ENCODE data around the gene C5orf15. TPM values are rescaled to one million over a fixed set of nuclear protein-coding genes. Genes with fewer than 3 reads are reported as not detected.
"Not testable (repeated sequence)": the region's sequence is repeated elsewhere in the genome, so short reads cannot be mapped to it uniquely, and the experiment has no call there.

The C5orf15 gene
- total and polyA plus RNA-seq, 8 donors = 6.4 to 35.4 (median 10.7) TPM

DNA sequence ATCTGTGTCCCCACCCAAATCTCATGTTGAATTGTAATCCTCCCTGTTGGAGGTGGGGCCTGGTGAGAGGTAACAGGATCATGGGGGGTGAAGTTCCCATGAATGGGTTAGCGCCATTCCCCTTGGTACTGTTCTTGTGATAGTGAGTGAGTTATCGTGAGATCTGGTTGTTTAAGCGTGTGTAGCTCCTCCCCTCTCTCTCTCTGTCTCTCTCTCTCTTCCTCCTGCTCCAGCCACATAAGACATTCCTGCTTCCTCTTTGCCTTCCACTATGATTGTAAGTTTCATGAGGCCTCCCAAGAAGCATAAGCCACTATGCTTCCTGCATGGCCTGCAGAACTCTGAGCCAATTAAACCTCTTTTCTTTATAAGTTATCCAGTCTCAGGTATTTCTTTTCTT, 28.8 kb downstream of the C5orf15 start:
- no peaks in the 10 kb centered on the region for H3K27me3 ChIP-seq
- no peaks in the 10 kb centered on the region for H3K36me3 ChIP-seq
- peaks cover 0 to 3% (median 0%) of the 10 kb centered on the region in 3 donors for H3K4me1 ChIP-seq
- DNase-seq (no peak), ATAC-seq (no peak), FAIRE-seq (no peak)
- no peaks in the 10 kb centered on the region for H3K9me3 ChIP-seq
- WGBS, 2 donors = 83 to 84% methylated on average over 3 of the region's 3 CpGs
- intact Hi-C loops (cut with DNase I) = loop anchor here in 1 of 3 donors (10.0 kb wide), 1 partner anchor 515 kb away; no protein-coding TSS in a partner anchor
- H3K4me3 ChIP-seq = no peak overlapping the region
- TF ChIP-seq, protein P1, sequence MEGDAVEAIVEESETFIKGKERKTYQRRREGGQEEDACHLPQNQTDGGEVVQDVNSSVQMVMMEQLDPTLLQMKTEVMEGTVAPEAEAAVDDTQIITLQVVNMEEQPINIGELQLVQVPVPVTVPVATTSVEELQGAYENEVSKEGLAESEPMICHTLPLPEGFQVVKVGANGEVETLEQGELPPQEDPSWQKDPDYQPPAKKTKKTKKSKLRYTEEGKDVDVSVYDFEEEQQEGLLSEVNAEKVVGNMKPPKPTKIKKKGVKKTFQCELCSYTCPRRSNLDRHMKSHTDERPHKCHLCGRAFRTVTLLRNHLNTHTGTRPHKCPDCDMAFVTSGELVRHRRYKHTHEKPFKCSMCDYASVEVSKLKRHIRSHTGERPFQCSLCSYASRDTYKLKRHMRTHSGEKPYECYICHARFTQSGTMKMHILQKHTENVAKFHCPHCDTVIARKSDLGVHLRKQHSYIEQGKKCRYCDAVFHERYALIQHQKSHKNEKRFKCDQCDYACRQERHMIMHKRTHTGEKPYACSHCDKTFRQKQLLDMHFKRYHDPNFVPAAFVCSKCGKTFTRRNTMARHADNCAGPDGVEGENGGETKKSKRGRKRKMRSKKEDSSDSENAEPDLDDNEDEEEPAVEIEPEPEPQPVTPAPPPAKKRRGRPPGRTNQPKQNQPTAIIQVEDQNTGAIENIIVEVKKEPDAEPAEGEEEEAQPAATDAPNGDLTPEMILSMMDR (IDR thresholded peaks at IDR 0.05) = no peak
- H3K27ac ChIP-seq = no peak overlapping the region

DNA sequence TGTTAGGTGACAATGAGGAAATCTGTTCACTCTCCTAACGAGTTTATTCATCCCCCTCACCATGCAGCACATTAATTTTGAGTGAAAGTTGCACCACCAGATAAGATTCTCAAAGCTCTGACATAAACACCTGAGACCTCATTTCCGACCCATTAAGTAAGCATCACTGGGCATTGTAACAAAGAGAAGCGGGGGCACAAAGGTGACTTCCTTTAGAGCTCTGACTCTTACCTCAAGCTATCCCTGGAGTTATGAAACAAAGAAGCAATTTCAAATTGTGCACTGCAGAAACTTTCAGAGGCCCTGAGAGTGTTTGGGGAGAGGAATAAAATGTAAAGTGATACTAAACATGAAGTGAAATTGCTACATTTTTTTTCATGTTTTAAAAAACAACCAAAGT, 29.5 kb downstream of the C5orf15 start:
- ATAC-seq (peak; percentile 11 to 48 (median 28)), FAIRE-seq (no peak), DNase-seq (no peak)
- H3K4me3 ChIP-seq = no peak overlapping the region
- intact Hi-C loops (cut with DNase I) = no loop called here
- H3K36me3 ChIP-seq = no peaks in the 10 kb centered on the region
- H3K27ac ChIP-seq = peak overlapping the region in 2 of 4 donors; percentile 52 to 57
- no peaks in the 10 kb centered on the region for H3K27me3 ChIP-seq
- WGBS, 2 donors = 43 to 49% methylated on average over 3 of the region's 3 CpGs
- H3K9me3 ChIP-seq = no peaks in the 10 kb centered on the region
- peaks cover 0 to 3% (median 0%) of the 10 kb centered on the region in 3 donors for H3K4me1 ChIP-seq
- TF ChIP-seq, protein P1 (IDR thresholded peaks at IDR 0.05) = no peak

DNA sequence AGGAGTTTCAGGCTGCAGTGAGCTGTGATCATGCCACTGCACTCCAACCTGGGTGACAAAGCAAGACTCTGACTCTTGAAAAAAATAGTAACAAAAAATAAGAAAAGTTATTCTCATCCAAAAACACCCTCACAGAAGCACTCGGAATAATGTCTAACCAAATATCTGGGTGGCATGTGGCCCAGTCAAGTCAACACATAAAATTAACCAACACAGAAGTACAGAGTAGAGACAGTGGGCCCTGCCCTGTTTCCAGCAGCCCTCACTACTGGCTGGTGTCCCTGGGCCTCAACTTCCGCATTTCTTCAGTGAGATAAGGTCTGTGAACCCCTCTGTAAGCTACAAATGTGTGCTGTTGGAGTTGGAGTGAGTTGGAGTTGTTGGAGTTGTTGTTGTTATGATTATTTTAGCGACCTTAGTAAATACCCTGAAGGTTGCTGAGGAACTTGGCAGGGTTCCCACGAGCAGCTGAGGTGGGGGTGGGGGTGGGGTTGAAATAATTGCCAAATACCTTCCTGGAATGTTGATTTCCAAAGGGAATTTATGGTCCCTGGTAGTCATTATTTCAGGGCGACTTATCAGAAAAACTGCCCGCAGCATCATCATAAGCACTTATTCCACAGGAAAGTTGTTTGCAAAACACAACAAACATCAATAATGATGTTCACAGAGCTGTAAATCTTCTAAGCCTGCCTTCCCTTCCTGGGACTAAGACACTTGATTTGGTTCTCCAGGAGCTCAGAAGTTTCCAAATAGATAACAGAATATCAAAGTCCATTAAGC, 30.2 kb downstream of the C5orf15 start:
- peaks cover 0 to 3% (median 0%) of the 10 kb centered on the region in 3 donors for H3K4me1 ChIP-seq
- H3K27ac ChIP-seq = peak overlapping the region in 3 of 4 donors; percentile 4 to 57 (median 50)
- no peaks in the 10 kb centered on the region for H3K9me3 ChIP-seq
- intact Hi-C loops (cut with DNase I) = no loop called here
- TF ChIP-seq, protein P1 (IDR thresholded peaks at IDR 0.05) = no peak
- peak; percentile 61 to 90 (median 72) for ATAC-seq
- no peak for FAIRE-seq
- peak in 2 of 6 donors; percentile 29 to 32 for DNase-seq
- H3K4me3 ChIP-seq = no peak overlapping the region
- H3K27me3 ChIP-seq = no peaks in the 10 kb centered on the region
- WGBS, 2 donors = 34 to 43% methylated on average over 6 of the region's 6 CpGs
- H3K36me3 ChIP-seq = no peaks in the 10 kb centered on the region

DNA sequence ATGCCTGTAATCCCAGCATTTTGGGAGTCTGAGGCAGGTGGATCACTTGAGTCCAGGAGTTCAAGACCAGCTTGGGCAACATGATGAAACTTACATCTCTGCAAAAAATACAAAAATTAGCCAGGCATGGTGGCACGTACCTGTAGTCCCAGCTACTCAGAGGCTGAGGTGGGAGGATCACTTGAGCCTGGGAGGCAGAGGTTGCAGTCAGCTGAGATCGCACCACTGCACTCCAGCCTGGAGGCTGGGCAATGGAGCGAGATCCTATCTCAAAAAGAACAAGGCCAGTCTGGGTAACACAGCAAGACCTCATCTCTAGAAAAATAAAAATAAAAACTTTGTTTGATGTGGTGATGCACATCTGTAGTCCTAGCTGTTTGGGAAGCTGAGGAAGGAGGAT, 30.8 kb downstream of the C5orf15 start:
- 96 to 100% methylated on average over 3 of the region's 3 CpGs for WGBS, 2 donors
- H3K27me3 ChIP-seq; H3K9me3 ChIP-seq; intact Hi-C loops (cut with DNase I); H3K36me3 ChIP-seq; ATAC-seq; DNase-seq; FAIRE-seq; H3K4me1 ChIP-seq; H3K4me3 ChIP-seq: not testable (repeated sequence)
- peak overlapping the region in 3 of 4 donors; percentile 4 to 57 (median 50) for H3K27ac ChIP-seq

DNA sequence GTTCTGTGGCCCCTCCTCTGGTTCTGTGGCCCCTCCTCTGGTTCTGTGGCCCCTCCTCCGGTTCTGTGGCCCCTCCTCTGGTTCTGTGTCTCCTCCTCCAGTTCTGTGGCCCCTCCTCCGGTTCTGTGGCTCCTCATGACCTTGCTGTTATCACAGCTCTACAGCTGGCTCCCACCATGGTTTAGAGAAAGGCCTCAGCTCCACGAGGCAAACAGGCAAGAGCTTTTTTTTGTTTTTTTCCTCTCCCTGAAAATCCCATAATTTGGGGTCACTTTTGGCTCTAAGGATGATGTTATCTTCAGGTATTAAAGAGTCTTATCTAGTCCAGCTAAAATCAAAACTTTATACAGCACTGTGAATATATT, 31.8 kb downstream of the C5orf15 start:
- Histone ChIP-seq H3K4me1 (peaks cover 0 to 3% (median 0%) of the 10 kb centered on the region in 3 donors), H3K27ac (no peak overlapping the region), H3K9me3 (no peaks in the 10 kb centered on the region), H3K27me3 (no peaks in the 10 kb centered on the region), H3K4me3 (no peak overlapping the region), H3K36me3 (no peaks in the 10 kb centered on the region)
- TF ChIP-seq, protein P1 (IDR thresholded peaks at IDR 0.05) = no peak
- DNase-seq (no peak), ATAC-seq (no peak), FAIRE-seq (no peak)
- intact Hi-C loops (cut with DNase I) = no loop called here
- WGBS, 2 donors = 38 to 44% methylated on average over 3 of the region's 3 CpGs

DNA sequence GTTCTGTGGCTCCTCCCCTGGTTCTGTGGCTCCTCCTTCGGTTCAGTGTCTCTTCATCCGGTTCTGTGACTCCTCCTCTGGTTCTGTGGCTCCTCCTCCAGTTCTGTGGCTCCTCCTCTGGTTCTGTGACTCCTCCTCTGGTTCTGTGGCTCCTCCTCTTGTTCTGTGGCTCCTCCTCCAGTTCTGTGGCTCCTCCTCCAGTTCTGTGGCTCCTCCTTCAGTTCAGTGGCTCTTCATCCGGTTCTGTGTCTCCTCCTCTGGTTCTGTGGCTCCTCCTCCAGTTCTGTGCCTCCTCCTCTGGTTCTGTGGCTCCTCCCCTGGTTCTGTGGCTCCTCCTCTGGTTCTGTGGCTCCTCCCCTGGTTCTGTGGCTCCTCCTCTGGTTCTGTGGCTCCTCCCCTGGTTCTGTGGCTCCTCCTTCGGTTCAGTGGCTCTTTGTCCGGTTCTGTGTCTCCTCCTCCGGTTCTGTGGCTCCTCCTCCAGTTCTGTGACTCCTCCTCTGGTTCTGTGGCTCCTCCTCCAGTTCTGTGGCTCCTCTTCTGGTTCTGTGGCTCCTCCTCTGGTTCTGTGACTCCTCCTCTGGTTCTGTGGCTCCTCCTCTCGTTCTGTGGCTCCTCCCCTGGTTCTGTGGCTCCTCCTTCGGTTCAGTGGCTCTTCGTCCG, 32.3 kb downstream of the C5orf15 start:
- H3K36me3 ChIP-seq; DNase-seq; intact Hi-C loops (cut with DNase I); H3K27me3 ChIP-seq; H3K27ac ChIP-seq; FAIRE-seq; H3K4me3 ChIP-seq; ATAC-seq; H3K9me3 ChIP-seq; H3K4me1 ChIP-seq: not testable (repeated sequence)
- WGBS, 2 donors = 93 to 99% methylated on average over 10 of the region's 10 CpGs

All from pancreas (tissue), 10 donors.